ENCODE results near the gene LZTS3.

LZTS3 gene

GRCh38 chr20:3168079-3168828 is 5.1 kb downstream of the LZTS3 start:
- no peak for TF ChIP-seq CTCF (conservative IDR thresholded peaks at IDR 0.05)
- H3K27ac ChIP-seq, result no peak overlapping the region

GRCh38 chr20:3167738-3168078 is 5.6 kb downstream of the LZTS3 start:
- no peak for TF ChIP-seq CTCF (conservative IDR thresholded peaks at IDR 0.05)
- H3K27ac ChIP-seq, result no peak overlapping the region

- no peak overlapping the region for H3K27ac ChIP-seq
- TF ChIP-seq CTCF (conservative IDR thresholded peaks at IDR 0.05), result no peak
Measured at GRCh38 chr20:3166913-3167342, 6.4 kb downstream of the LZTS3 start.

GRCh38 chr20:3166338-3166912 is 6.9 kb downstream of the LZTS3 start:
- no peak for TF ChIP-seq CTCF (conservative IDR thresholded peaks at IDR 0.05)
- H3K27ac ChIP-seq, result no peak overlapping the region

- peak overlapping the region; percentile 36; the same call in 1 of the 2 replicates for H3K27ac ChIP-seq
- no peak for TF ChIP-seq CTCF (conservative IDR thresholded peaks at IDR 0.05)
Measured at GRCh38 chr20:3165473-3166337, 7.6 kb downstream of the LZTS3 start.

GRCh38 chr20:3164763-3165410 is 8.5 kb downstream of the LZTS3 start:
- TF ChIP-seq CTCF (conservative IDR thresholded peaks at IDR 0.05), result no peak
- H3K27ac ChIP-seq, result peak overlapping the region; percentile 36; the same call in 1 of the 2 replicates

All from VCaP (cell line).